WTC11 (cell line): Measurements from ENCODE around the gene PABPN1L.
"Not testable (repeated sequence)": the region's sequence is repeated elsewhere in the genome, so short reads cannot be mapped to it uniquely, and the experiment has no call there.

Experiments
- CREB1 ChIP-seq: sonication (generic); formaldehyde crosslinking; IDR thresholded peaks from 2 replicates; pipeline ENCODE4 v1.8.0; 2023; ENCODE audit warnings: mild to moderate bottlenecking, missing genetic modification reagents
- MYBL2 ChIP-seq: sonication (generic); formaldehyde crosslinking; IDR thresholded peaks from 2 replicates; pipeline ENCODE4 v1.8.1; 2023; ENCODE audit warnings: mild to moderate bottlenecking, moderate library complexity, missing genetic modification reagents
- NR2C2 ChIP-seq: sonication (generic); formaldehyde crosslinking; IDR thresholded peaks from 2 replicates; pipeline ENCODE4 v1.8.0; 2022; ENCODE audit warnings: mild to moderate bottlenecking, missing genetic modification reagents
- NR3C1 ChIP-seq: sonication (generic); formaldehyde crosslinking; conservative IDR thresholded peaks from 2 replicates; pipeline ENCODE4 v1.8.1; 2023; ENCODE audit warnings: low read depth, mild to moderate bottlenecking, missing genetic modification reagents
- ZNF416 ChIP-seq: fragments of 250-450 bp; sonication (Bioruptor Pico); IDR thresholded peaks from 2 replicates; pipeline ENCODE4 v1.9.0; 2021; ENCODE audit warnings: mild to moderate bottlenecking, inconsistent platforms
- TF ChIP-seq, protein P1 (sequence below): fragments of 200-600 bp; IDR thresholded peaks from 2 replicates; pipeline ENCODE4 v1.8.0; 2022; ENCODE audit warnings: antibody characterized with exemption
- TF ChIP-seq, protein P2 (sequence below): sonication (generic); formaldehyde crosslinking; IDR thresholded peaks from 2 replicates; pipeline ENCODE4 v1.8.1; 2022; ENCODE audit warnings: missing genetic modification reagents, borderline replicate concordance
- TF ChIP-seq, protein P3 (sequence below): sonication (generic); formaldehyde crosslinking; IDR thresholded peaks from 2 replicates; pipeline ENCODE4 v1.8.1; 2023; ENCODE audit warnings: mild to moderate bottlenecking, missing genetic modification reagents, moderate library complexity
- TF ChIP-seq, protein P4 (sequence below): sonication (generic); formaldehyde crosslinking; IDR thresholded peaks from 2 replicates; pipeline ENCODE4 v1.8.1; 2023; ENCODE audit warnings: mild to moderate bottlenecking, missing genetic modification reagents, moderate library complexity
- TF ChIP-seq, protein P5 (sequence below): sonication (generic); formaldehyde crosslinking; IDR thresholded peaks from 2 replicates; pipeline ENCODE4 v1.8.0; 2022; ENCODE audit warnings: mild to moderate bottlenecking, missing genetic modification reagents
- TF ChIP-seq, protein P6 (sequence below): sonication (generic); formaldehyde crosslinking; IDR thresholded peaks from 2 replicates; pipeline ENCODE4 v1.8.1; 2022; ENCODE audit warnings: low read depth, missing genetic modification reagents, borderline replicate concordance

DNA sequence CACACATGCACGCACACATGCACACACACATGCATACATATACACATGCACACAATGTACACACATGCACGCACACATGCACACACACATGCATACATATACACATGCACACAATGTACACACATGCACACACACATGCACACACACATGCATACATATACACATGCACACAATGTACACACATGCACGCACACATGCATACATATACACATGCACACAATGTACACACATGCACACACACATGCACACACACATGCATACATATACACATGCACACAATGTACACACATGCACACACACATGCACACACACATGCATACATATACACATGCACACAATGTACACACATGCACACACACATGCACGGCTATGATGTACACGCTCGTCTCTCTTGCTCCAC is 27.8 kb upstream of the PABPN1L start:
- TF ChIP-seq, protein P1, sequence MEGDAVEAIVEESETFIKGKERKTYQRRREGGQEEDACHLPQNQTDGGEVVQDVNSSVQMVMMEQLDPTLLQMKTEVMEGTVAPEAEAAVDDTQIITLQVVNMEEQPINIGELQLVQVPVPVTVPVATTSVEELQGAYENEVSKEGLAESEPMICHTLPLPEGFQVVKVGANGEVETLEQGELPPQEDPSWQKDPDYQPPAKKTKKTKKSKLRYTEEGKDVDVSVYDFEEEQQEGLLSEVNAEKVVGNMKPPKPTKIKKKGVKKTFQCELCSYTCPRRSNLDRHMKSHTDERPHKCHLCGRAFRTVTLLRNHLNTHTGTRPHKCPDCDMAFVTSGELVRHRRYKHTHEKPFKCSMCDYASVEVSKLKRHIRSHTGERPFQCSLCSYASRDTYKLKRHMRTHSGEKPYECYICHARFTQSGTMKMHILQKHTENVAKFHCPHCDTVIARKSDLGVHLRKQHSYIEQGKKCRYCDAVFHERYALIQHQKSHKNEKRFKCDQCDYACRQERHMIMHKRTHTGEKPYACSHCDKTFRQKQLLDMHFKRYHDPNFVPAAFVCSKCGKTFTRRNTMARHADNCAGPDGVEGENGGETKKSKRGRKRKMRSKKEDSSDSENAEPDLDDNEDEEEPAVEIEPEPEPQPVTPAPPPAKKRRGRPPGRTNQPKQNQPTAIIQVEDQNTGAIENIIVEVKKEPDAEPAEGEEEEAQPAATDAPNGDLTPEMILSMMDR: not testable (repeated sequence)
- TF ChIP-seq, protein P2, sequence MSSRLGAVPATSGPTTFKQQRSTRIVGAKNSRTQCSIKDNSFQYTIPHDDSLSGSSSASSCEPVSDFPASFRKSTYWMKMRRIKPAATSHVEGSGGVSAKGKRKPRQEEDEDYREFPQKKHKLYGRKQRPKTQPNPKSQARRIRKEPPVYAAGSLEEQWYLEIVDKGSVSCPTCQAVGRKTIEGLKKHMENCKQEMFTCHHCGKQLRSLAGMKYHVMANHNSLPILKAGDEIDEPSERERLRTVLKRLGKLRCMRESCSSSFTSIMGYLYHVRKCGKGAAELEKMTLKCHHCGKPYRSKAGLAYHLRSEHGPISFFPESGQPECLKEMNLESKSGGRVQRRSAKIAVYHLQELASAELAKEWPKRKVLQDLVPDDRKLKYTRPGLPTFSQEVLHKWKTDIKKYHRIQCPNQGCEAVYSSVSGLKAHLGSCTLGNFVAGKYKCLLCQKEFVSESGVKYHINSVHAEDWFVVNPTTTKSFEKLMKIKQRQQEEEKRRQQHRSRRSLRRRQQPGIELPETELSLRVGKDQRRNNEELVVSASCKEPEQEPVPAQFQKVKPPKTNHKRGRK (CRISPR knock-in tag): not testable (repeated sequence)
- not testable (repeated sequence) for TF ChIP-seq CREB1 (CRISPR knock-in tag); ZNF416; NR2C2 (CRISPR knock-in tag); NR3C1 (CRISPR knock-in tag); MYBL2 (CRISPR knock-in tag)
- TF ChIP-seq, protein P3, sequence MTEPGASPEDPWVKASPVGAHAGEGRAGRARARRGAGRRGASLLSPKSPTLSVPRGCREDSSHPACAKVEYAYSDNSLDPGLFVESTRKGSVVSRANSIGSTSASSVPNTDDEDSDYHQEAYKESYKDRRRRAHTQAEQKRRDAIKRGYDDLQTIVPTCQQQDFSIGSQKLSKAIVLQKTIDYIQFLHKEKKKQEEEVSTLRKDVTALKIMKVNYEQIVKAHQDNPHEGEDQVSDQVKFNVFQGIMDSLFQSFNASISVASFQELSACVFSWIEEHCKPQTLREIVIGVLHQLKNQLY (CRISPR knock-in tag): not testable (repeated sequence)
- TF ChIP-seq, protein P4, sequence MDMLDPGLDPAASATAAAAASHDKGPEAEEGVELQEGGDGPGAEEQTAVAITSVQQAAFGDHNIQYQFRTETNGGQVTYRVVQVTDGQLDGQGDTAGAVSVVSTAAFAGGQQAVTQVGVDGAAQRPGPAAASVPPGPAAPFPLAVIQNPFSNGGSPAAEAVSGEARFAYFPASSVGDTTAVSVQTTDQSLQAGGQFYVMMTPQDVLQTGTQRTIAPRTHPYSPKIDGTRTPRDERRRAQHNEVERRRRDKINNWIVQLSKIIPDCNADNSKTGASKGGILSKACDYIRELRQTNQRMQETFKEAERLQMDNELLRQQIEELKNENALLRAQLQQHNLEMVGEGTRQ (CRISPR knock-in tag): not testable (repeated sequence)
- TF ChIP-seq, protein P5, sequence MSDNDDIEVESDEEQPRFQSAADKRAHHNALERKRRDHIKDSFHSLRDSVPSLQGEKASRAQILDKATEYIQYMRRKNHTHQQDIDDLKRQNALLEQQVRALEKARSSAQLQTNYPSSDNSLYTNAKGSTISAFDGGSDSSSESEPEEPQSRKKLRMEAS (CRISPR knock-in tag): not testable (repeated sequence)
- TF ChIP-seq, protein P6, sequence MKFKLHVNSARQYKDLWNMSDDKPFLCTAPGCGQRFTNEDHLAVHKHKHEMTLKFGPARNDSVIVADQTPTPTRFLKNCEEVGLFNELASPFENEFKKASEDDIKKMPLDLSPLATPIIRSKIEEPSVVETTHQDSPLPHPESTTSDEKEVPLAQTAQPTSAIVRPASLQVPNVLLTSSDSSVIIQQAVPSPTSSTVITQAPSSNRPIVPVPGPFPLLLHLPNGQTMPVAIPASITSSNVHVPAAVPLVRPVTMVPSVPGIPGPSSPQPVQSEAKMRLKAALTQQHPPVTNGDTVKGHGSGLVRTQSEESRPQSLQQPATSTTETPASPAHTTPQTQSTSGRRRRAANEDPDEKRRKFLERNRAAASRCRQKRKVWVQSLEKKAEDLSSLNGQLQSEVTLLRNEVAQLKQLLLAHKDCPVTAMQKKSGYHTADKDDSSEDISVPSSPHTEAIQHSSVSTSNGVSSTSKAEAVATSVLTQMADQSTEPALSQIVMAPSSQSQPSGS (CRISPR knock-in tag): not testable (repeated sequence)
